ENCODE results near the gene CHL1.

Gene CHL1

GRCh38 chr3:418239-418929 lies 221.8 kb downstream of the CHL1 start:
- no peak for DNase-seq

GRCh38 chr3:420584-420983 lies 224.0 kb downstream of the CHL1 start:
- DNase-seq = no peak

- DNase-seq = no peak
Observed at GRCh38 chr3:425079-425478, 228.5 kb downstream of the CHL1 start.

DNA sequence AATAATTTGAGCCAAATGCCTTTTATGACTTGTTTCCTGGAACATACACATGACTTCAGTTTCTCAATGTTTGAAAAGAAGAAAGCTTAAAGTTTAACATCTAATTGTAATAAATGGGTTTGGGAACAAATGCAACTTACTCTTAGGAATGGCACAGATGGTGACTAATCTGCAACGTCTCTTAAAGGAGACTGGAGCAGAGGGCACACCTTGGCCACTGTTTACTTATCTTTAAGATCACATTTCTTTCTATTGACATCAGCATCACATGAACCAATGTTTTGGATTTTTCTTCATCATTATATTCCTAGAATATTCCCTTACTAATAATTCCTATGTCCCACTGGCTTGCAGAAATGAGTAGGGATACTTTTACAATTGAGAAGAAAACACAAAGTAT lies 229.5 kb downstream of the CHL1 start:
- no peak for DNase-seq

DNA sequence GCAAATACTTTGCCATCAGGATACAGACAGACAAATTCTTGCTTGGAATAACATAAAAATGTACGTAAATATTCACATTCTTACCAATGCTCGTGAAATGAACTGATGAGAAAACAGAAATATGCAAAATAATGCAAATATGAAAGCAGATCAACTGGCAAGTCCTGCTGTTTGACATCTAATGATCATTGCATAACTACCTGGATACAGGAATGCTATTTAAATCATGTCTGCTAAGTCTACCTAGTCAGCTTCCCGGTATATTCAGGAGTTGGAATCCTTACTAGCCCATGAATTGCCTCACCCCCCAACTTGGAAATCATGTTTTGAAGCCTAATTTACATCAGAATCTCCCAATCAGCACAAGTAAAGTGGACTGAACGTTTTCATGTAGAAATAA lies 230.6 kb downstream of the CHL1 start:
- no peak for DNase-seq

DNA sequence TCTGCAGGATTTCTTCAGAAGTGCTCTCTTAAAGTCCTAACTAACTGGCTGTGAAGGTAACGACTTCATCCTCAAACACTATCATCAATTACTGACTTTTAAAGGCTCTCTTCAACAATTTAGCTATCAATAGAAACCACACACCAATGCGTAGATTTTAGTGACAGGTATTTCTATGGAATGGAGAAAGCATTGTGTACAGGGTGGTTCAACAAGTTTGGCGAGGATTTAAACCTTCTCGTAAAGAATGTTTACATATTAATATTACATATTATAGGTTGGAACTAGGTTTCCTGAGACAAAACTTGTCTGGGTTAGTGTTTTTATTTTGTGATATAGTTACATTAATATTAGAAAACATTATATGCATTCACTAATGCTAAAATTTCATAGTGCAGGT lies 233.6 kb downstream of the CHL1 start:
- no peak for DNase-seq

DNA sequence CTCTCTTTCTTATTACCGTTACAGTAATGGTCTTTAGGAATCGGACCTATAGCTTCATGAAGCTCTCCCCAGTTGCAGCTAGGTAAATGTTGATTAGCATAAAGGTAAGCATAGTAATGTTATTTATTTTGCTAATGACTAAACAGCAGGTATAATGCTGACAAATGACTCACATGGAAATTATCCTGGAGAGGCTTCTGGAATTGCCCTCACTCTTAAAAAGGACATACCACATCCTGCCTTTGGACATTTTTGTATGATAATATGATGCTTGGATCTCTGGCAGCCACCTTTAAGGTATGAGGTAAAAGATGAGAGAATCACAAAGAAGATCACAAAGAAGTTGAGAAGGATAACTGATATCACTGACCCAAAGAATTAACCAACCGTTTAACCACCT lies 238.6 kb downstream of the CHL1 start:
- no peak for DNase-seq

DNA sequence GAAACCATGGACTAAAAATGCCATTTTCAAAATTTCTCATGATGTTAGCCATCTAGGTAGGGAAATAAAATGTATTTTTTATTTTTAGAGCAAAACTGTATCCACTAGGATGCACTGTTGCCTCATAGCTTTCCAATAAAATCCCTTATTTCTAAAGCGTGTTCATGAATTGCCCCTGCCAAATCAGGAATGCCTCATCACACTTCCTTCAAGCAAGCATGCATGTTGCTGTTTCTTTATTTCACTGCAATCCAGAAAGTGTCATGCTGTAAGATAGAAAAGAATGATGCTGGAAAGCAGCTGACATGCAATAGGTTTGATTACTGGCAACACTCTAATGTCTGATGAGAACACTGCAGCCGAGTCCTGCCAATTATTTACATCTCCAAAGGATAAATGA lies 239.5 kb downstream of the CHL1 start:
- DNase-seq = no peak

DNA sequence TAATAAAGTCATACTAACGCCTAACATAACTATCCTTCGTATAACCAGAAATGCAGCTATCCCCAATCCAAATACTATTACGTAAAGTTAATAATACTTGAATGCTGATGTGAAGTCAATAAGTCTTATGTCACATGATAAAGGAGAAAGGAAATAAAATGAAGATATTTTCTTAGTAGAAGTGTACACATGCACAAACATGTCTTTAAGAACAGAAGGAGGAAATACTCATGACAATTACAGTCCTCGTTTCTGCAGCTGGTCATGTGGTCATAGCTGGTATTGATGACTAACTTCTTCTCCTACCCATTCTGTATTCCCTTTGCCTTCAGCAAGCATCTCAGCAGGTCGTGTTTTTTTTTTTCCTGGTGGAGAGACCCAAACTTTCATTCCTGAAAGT lies 244.3 kb downstream of the CHL1 start:
- no peak for DNase-seq

- no peak for DNase-seq
Observed at GRCh38 chr3:445960-446359, 249.4 kb downstream of the CHL1 start.

DNA sequence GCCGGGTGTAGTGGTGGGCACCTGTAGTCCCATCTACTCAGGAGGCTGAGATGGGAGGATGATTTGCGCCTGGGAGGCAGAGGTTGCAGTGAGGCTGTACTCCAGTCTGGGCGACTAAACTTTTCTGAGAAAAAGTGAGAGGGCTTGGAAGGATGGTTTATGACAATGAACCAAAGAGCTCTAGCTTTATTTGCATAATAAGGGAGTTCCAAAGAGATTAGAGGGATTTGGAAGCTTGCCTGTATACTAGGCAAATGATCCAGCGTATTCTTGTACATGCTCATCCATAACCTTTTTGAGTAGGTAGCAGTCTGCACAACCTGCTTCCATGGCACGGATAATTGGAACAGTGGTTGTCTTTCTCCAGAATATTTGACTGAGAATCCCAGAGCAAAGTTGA lies 251.1 kb downstream of the CHL1 start:
- no peak for DNase-seq

DNA sequence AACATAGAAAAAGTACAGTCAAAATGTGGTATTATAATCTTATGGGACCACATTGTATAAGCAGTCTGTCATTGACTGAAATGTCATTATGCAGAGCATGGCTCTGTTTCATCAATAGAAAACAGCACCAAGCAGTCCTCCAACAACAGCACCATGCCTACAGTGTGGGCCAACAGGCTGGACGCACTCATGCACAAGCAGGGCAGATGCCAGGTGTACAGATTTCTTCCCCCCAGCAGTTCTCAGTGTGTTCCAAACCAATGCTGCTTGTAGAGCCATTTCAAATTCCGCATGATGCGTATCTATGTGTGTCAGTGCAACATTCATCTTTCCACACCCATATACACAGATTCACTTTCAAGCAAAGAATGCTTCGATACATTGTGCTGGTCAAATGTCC lies 253.1 kb downstream of the CHL1 start:
- DNase-seq = no peak

- DNase-seq = no peak
Observed at GRCh38 chr3:452221-452620, 255.7 kb downstream of the CHL1 start.

DNA sequence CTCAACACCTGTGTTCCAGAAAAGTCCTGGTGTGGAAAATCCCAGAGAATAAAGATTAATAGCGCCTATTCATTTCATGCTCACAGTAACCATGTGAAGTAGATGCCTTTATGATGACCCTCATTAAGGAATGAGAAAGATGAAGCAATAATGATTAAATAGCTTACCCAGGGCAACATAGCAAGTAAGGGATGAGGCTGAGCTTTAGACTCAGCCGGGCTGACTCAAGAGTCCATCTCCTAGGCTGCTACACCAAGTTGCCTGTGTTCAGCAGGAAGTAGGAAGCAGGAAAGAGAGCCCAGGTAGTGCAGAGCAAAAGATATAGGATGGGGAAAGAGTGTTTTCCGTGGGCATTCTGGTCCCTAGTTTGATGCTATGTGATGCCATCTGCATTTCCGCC lies 256.5 kb downstream of the CHL1 start:
- DNase-seq = no peak

DNA sequence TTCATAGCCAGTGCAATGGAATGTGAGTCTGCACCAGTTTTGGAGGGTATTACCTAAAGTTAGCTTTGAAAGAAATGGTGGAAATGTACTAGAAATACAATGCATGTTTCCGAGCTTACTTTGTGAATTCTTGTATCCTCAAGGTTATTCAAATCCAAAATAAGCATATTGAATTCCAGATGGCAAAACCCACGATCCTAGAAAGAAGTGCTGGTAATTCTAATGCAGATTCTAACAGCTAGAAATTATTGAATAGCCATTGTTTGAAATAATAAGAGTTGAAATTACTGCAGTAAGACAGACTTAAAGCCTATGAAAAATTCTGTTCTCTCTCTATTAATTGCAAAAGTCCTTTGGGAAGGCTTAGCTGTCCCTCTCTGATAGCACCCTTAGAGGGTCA lies 258.4 kb downstream of the CHL1 start:
- DNase-seq = no peak

DNA sequence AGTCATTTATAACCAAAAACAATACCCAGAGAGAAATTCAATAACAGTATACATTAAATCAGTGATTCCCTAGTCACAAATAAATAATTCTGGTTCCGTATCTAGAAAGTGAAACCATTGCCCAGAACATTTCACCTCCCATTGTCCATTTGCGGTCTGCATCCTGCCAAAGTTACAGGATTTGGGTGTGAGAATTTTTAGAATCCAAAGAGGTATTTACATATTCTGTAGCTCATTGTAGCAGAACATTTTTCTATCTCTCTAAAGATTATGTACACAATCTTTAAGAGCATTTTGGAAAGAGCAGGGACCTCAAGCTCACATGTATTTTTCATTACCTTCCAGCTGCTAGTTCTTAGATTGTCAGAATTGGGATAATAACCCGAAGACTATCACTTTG lies 261.6 kb downstream of the CHL1 start:
- no peak for DNase-seq

DNA sequence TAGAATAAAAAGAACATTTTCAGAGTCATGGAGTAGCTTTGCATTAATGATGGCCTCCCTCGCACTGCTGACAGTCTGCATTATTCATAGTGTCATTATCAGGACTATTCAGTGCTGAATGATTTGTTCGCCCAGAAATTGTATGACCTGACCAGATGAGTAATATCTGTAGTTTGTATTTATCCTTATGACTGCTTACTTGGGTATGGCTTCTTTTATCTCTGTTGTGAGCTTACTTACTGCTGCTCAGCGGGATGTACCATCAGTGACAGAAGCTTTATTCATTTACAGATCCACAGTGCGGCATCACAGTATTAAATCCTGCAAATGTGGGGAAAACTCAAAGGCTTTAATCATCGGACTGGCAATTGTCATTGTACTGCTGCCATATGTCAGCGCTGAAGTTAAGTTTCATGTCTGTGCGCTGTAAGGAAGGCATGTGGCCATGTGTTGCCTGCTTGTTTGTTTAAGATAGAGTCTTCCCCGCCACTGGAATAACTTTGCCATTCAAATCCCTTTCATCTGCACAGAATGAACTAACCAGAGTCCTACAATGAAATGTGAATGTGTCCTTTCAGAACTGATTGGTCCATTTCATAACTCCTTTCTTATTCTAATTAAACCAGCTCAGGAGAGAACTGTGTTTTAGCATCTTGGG lies 262.2 kb downstream of the CHL1 start:
- no peak for DNase-seq

Data from NCI-H1930 (cell line).